ENCODE results near the gene POU3F3.

The POU3F3 gene

GRCh38 chr2:104858006-104858978 is 4.4 kb downstream of the POU3F3 start:
- TF ChIP-seq GABPA (IDR thresholded peaks at IDR 0.05; ENCODE audit: low read depth) (no peak), POLR2AphosphoS5 (IDR thresholded peaks at IDR 0.05; ENCODE audit: low read depth) (no peak), REST (IDR thresholded peaks at IDR 0.05; ENCODE audit: insufficient replicate concordance, low read depth) (no peak), SPI1 (IDR thresholded peaks at IDR 0.05; ENCODE audit: borderline replicate concordance, low read depth) (no peak), CTCF (IDR thresholded peaks at IDR 0.05; ENCODE audit: insufficient read depth, low read length) (no peak)
- no peak for DNase-seq (ENCODE audit: low read depth in 1 of 2, low spot score in 1 of 2)
- H3K27me3 ChIP-seq (ENCODE audit: insufficient read depth, poor library complexity, severe bottlenecking), result peaks cover 68% of the 10 kb centered on the region

DNA sequence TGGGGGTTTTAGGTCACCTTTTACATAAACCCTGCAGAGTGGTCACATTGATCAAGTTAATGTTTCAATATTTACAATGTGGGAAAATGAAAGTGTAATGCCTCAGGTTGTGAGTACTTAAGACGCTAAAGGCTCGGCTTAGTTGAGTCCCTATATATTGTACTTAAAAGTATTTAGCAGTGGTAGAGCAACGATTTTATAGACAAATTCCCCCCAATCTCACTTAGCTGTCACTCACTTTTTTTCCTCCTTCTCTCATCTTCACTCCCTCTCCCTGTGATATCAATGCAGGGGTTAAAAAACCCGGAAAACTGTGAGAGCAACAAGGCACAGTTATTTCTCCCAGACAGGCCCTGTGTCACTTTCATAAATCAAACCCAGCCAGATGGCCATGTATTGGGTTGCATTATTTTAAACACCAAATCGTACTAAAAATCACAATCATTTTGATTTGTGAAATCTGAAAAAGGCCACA is 5.4 kb downstream of the POU3F3 start:
- TF ChIP-seq REST (IDR thresholded peaks at IDR 0.05; ENCODE audit: insufficient replicate concordance, low read depth) (no peak), GABPA (IDR thresholded peaks at IDR 0.05; ENCODE audit: low read depth) (no peak), POLR2AphosphoS5 (IDR thresholded peaks at IDR 0.05; ENCODE audit: low read depth) (no peak), SPI1 (IDR thresholded peaks at IDR 0.05; ENCODE audit: borderline replicate concordance, low read depth) (no peak), CTCF (IDR thresholded peaks at IDR 0.05; ENCODE audit: insufficient read depth, low read length) (no peak)
- no peak overlapping the region for H3K4me3 ChIP-seq (replicated peaks; ENCODE audit: insufficient read depth, low read length)
- no peak for DNase-seq (ENCODE audit: low read depth in 1 of 2, low spot score in 1 of 2)
- H3K27me3 ChIP-seq (ENCODE audit: insufficient read depth, poor library complexity, severe bottlenecking), result peaks cover 70% of the 10 kb centered on the region
- H3K27ac ChIP-seq (replicated peaks), result no peak overlapping the region

More at GRCh38 chr2:104858006-104858978, 4.4 kb downstream of the POU3F3 start:
- no peak overlapping the region for H3K4me3 ChIP-seq (replicated peaks; ENCODE audit: insufficient read depth, low read length)
- no peak overlapping the region for H3K27ac ChIP-seq (replicated peaks)

DNA sequence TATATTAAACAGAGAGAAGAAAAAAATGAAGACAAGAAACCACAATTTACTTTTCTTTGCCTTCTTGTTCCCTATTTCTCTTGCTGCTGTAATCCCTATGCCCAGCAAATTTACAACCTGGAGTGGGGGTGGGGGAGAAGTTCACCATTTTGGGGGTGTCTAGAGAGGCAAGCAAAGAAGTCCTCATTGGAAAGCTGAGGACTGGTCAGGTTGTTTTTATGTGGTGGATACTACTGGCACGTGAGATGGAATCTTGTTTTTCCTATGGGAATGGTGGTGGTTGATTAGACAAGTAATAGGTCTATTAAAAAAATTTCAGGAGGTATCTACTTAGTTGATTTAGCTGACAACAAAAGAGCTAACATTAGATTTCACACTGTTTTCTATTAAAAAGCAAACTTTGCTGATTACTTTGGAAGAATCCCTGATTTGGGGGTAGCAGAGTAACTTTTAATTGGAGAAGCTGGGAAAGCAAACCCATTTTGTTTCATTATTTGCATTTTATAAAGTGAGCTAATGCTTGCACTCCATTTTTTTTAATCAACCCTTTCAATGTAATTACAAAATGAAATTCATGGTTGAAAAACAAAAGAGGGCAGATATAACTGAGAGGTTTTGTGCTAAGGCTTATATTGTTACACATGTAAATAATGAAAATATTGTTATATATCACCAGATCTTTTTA is 6.0 kb downstream of the POU3F3 start:
- no peak overlapping the region for H3K4me3 ChIP-seq (replicated peaks; ENCODE audit: insufficient read depth, low read length)
- TF ChIP-seq POLR2AphosphoS5 (IDR thresholded peaks at IDR 0.05; ENCODE audit: low read depth), result no peak
- TF ChIP-seq GABPA (IDR thresholded peaks at IDR 0.05; ENCODE audit: low read depth), result no peak
- no peak for TF ChIP-seq REST (IDR thresholded peaks at IDR 0.05; ENCODE audit: insufficient replicate concordance, low read depth)
- no peak for TF ChIP-seq SPI1 (IDR thresholded peaks at IDR 0.05; ENCODE audit: borderline replicate concordance, low read depth)
- no peak for TF ChIP-seq CTCF (IDR thresholded peaks at IDR 0.05; ENCODE audit: insufficient read depth, low read length)
- no peak overlapping the region for H3K27ac ChIP-seq (replicated peaks)
- peaks cover 72% of the 10 kb centered on the region for H3K27me3 ChIP-seq (ENCODE audit: insufficient read depth, poor library complexity, severe bottlenecking)
- no peak for DNase-seq (ENCODE audit: low read depth in 1 of 2, low spot score in 1 of 2)
